Inferior parietal cortex (tissue), 1 donor: ENCODE measurements around the gene SLC12A2.
A peak's percentile ranks its signal among the peaks of the same experiment; 100 is the strongest.

Source experiments
- DNase-seq: peaks from one replicate; pipeline ENCODE4 v3.0.0-alpha.2; 2016; ENCODE audit errors: extremely low spot score

SLC12A2 gene

DNA sequence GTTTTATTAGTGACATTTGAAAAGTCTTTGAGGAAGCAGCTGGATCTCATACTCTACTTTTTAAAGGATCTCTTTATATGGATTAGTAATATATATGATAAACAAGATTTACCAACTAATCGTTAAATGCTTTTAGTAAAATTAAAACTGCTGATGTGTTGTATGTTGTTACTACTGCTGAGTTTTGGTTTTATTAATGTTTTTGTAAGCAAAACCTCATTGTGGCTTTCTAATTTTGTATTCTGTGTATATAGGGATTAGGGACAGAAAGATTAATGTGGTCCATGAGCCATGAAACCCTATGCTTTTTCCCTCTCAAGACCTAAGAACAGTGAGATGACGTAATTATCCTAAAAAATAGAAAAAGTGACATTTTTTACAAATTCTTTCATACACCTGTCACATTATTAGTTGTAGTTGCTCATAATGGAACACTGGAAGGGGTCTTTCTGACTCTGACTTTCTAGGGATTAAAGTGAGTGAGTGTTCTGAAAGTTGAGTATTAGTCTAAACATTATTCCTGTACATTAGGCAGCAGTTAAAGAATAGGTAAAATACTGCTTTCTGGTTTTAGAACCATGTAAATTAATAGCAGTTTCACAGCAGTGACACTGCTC, 85.9 kb downstream of the SLC12A2 start:
- no peak for DNase-seq

DNA sequence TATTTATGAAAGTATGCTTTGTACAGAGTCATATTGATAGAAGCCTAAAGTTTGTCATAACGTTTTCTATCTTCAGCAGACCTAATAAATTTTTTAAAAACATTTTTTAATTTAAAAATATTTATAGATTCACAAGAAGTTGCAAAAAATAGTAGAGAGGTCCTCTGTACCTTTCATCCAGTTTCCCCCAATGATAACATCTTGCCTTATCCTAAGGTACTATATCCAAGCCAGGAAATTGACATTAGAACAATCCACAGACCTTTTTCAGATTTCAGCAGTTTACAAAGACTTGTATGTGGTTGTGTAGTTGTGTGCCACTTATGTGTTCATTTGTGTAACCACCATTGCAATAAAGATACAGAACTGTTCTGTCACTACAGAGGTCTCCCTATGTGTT, 88.5 kb downstream of the SLC12A2 start:
- no peak for DNase-seq

DNA sequence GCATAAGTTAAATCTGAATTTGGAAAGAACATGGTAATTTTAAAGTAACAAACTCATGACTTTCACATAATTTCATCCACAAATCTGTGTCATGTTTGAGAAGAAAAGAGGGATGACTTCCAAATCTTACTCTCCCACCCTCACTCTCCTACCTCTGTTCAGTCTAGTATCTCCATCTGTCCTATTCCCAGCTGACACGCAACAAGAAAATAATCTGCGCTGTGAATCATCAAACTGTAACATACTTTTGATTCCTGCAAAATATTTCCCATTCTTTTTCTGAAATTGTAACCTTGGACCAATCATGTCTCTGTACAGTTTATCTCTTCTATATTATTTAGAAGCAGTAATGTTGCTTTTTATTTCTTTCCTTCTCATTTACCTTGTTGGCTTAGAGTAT, 91.4 kb downstream of the SLC12A2 start:
- no peak for DNase-seq

DNA sequence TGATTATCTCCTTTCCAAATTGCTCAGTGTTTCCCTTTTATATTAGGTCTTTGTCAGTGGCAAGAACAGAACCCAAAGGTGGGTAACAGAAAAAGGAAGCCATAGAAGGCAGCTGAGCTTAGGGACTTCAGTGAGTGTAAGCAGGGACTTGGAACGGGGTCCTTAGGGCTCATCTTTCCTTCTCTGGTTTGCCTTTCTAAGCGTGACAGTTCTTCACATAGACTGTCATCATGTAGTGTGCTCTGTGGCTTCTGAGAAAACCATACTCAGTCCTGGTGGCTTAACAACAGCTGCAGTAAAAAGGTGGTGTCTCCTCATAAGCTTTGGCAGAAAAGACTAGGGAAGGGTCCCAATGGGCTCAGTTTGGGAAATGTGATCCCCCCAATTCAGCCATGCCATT, 108.8 kb downstream of the SLC12A2 start:
- no peak for DNase-seq

DNA sequence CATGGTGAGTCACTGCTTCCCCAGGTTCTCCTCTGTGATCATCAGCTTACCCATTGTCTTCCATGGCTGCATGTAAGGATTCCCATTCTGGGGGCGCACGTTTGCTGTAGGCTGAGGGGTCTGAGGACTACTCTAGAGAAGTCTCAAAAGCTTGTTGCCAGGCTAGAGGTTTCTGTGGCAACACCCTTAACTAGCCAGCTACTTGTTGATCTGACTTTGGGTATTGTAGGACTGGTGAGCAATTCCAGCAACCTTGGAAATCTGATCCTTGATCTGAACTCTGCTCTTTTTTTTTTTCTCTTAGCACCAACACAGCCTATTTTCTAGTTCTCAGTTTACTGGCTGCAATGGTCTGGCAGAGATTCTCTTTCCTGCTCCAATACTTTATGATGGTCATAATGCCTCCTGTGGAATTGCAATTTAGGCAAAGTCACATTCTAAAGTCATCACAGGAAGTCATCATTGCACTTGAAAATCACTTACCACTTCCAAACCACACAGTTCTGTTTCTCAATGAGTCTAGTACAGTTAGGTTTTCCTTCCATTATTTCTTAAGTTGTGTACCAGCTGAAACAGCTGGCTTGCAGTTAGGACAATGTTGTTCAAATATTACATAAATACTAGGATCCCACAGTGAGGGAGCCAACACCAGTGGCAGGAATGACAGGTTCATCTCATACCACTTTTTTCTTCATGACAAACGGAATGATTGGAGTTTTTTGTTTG, 110.3 kb downstream of the SLC12A2 start:
- DNase-seq = no peak

DNA sequence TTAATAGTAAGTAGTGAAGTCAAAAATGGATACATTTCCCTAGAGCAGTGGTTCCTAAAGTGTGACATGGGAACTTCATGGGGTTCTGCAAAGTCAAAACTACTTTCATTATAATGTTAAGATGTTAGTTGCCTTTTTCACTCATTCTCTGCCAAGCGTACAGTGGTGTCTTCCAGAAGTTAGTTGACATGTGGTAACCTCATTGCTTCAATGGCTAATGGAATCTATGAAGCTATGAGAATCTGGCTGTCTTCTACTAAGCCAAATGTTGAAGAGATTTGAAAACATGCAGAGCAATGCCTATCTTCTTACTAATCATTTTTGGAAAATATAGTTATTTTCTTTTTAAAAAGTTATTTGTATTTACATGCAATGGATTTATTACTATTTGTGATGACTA, 111.8 kb downstream of the SLC12A2 start:
- no peak for DNase-seq

DNA sequence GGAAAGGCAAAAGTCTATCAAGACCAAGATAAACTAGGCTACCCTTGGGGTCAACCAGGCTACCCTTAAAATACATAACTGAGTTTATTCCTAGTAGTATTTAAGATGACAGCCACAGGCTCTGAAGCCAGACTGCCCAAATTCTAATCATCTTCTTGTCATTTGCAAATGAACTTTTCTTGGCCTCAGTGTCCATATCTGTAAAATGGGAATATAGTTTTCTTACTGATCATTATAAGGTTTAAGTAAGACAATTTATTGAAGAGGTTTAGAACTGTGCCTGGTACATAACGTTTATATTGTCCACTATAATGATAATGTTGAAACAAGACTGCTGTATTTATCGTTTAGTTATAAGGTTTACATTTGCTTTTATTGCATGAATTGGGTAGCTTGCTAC, 112.5 kb downstream of the SLC12A2 start:
- no peak for DNase-seq

DNA sequence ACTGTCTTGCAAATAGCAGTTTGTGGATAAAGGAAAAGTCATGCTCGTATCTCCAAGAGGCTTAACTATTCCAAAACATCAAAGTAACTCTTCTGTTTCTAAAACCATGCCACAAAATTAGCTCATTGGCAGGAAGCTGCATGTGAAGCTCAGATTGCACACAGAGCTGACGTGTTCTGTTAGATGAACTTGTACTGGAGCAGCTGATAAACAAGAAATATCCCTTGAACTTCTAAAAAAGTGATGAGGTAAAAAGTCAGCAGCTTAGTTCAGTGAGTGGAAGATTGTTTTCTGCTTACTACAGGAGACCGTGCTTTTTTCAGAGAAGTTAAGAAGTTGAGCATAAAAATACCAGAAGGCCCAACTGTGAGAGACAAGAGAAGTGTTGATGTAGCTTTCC, 113.2 kb downstream of the SLC12A2 start:
- DNase-seq = no peak

DNA sequence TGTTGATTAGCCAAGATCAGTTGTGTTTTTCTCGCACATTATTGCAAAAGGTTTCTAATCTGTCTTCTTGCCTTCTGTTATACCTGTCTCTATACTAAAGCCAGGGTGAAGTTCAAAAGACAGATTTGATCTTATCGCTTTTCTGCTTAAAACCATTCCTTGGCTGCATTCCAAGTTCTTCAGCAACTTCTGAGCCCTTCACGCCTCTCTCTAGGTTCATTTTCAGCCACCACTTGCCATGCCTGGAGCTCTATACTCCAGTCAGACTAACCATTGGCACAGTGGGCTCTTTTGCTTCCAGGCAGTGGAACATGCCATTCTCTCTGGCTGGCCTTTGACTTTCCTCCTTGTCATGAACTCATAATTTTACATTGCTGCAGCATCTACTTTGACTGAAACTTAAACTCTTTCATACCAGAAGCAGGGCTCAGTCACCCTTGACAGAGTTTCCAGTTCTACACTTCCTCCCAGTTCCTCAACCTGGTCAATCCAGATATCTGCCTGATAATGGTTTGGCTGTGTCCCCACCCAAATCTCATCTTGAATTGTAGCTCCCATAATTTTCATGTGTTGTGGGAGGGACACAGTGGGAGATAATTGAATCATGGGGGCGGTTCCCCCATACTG, 114.4 kb downstream of the SLC12A2 start:
- DNase-seq = no peak

DNA sequence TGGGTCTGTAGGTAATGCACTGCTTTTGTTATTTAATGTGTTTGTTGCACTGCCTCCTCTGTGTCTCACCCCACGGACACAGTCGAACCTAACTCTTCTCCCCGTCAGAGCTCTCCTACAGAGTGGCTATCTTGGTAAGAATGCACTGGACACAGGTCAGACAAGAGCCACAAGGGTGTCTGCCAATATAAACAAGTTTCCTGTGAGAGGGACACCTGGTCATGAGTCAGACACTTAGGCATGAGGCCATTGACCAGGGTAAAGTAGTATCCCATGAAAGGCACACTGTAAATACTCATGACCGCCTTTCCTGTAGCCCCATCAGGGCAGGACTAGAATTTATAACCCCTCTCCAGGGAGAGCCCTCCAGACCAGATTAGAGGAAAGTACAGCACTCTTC, 115.5 kb downstream of the SLC12A2 start:
- no peak for DNase-seq

DNA sequence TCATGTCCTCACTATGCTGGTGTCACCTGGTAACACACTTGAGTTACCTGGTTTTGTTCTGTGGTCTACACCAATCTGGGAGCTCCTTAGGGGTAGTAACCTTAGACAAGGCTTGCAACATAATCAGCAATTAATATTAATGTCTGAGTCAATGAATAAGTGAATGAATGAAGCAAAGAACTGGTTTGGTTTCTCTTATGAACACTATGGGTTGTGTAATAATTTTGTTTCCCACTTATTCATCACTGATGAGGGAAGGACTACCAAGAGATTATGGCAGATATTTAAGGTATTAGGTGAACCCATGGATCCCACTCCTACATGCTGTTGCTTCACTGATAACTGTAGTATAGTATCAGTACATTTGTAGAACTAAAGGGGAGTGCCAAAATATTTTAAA, 116.0 kb downstream of the SLC12A2 start:
- DNase-seq = no peak

DNA sequence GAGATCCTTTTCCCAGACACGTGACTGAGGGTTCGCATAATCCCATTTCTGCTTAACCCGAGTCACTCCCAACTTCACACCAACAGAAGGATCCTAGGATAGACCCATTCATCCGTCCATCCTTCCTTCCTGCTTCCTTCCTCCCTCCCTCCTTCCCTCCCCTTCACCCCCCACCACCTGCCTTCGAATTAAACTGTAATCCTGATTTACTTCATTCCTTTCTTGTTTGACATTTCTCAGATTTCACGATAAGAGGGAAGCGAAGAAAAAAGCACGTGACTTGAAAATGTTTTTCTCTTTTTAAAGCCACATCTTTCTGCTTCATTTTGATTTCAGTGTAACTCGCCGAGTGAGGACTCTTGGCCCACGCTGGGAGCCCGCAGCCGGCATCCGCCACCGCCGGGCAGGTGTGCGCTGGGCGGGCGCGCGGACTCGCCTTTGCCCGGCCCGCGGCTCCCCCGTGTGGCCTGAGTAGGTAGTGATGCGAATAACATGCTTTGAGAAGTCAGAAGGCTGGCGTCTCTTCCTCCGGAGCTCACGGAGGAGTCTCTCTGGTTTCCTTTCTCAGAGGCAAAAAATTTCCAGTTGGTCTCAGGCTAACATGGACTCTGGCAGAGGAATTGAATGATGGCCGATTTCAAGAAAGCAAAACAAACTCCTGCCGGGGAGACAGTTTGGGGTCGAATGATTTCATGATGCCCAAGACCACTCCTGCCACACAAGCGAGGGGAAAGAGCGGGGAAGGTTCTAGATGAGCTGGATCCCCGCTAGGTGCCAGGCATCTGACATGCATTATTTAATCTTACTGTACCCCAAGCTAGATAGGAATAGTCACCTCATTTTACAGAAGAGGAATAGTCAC, 117.7 kb downstream of the SLC12A2 start:
- DNase-seq = peak; percentile 88

DNA sequence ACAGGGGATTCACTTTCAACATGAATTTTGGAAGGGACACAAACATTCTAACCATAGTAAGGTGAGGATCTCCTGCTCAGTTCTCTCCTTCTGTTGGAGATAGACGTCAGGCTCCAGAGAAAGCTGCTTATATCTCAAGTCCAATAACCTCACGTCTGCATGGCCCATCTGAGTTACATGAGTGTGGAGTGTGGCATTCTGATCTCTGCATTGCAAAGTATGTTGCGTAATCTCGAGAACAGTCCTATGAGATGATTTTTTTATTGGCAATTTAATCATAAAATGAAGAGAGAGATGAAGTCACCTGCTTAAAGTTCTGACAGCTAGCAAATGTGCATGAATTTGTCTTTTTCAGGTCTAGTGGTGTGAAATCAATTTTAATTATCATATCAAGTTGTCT, 118.8 kb downstream of the SLC12A2 start:
- no peak for DNase-seq

DNA sequence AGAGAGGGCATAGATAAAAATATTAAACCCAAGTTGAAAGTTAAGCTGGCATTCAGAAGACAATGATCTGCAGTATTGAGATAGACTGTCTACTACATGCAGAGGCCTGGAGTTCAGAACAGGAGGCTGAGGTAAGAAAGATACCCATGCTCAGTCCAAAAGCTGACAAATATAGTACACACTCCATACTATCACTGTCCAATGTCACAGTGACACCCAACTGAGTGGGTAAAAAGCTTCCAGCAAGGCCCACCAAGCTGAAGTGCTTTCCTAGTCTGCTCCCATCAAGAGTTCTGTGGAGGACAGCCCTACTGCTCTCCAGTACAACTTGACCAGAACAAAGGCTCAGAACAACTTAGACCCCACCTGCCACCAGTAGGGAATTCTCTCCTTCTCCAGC, 124.9 kb downstream of the SLC12A2 start:
- DNase-seq = no peak

DNA sequence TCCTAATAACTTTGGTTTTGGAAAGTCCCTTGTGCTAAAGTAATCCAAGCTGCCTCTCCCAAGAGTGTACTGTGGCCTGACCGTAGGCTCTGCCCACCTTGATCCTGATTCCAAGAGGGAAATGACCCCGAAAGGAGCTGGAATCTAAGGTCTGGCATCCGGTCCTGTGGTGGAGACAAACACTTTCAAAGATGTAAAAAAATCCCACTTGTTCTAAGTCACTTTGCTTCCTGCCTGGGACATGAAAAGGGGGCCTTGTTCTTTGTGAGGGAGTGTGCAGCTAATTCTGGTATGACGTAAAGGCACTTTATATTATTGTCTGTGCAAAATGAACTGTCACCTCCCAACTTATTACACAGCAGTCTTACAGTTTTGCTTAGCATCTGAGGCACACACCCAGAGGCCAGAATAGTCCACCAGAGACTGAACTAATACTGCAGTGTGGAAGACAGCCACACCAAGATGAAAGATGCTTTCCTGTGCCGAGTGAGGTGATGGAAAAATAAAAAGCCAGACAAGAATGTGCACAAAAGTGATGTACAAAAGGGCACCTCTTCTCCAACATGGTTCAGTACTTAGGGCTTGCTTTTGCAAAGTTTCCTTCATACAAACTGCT, 128.7 kb downstream of the SLC12A2 start:
- no peak for DNase-seq

DNA sequence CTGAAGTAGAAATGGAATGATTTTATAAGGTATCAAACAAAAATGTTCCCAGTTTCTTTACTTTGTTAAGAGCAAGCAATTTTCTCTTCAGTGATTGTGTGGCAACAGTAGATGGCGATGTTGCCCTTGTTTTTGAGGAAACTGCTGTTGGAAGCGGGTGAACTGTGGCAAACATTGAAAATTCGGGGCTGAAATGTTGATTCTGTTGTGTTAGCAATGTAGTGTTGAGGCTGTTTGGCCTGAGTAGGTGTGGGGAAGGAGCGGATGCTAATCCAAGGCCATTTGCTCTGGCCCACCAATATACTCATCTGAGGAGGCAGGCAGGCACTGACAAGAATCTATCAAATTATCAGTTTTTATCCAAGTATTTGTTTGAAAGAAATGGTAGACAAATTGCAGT, 129.8 kb downstream of the SLC12A2 start:
- DNase-seq = peak; percentile 85

DNA sequence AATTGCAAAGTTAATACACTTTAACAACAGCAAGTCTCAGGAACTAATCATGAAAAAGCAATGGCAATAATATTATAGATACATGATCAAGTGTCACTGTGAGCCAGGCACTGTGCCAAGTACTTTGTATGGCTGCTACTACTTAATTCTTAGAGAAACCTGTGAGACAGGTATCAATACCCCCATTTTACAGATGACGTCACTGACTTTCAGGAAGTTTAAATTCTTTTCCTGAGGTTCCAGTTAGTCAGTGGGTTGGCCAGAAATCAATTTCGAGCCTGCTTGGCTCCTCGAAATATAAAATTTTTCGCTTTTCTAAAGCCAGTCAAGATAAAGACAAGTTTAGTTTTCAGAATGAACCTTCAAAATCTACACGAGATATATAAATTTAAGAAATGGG, 130.3 kb downstream of the SLC12A2 start:
- no peak for DNase-seq

DNA sequence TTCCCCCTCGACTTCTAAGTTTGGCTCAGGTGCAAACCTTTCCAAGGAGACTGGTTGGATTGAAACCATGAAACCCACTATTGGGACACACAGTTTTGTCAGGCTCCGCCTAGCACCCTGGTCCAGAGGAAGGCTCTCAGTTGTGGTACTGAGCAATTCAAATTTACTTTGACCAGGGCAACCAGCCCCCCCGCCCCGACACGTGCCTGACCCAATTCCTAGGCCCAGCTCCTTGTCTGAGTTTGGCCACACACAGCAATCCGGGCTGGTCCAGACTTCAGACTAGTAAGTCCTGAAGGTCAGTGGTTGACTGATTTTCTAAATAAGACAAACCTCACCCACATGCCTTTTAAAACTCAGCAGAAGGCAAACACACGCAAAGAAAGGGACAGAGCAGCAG, 132.7 kb downstream of the SLC12A2 start:
- DNase-seq = no peak

DNA sequence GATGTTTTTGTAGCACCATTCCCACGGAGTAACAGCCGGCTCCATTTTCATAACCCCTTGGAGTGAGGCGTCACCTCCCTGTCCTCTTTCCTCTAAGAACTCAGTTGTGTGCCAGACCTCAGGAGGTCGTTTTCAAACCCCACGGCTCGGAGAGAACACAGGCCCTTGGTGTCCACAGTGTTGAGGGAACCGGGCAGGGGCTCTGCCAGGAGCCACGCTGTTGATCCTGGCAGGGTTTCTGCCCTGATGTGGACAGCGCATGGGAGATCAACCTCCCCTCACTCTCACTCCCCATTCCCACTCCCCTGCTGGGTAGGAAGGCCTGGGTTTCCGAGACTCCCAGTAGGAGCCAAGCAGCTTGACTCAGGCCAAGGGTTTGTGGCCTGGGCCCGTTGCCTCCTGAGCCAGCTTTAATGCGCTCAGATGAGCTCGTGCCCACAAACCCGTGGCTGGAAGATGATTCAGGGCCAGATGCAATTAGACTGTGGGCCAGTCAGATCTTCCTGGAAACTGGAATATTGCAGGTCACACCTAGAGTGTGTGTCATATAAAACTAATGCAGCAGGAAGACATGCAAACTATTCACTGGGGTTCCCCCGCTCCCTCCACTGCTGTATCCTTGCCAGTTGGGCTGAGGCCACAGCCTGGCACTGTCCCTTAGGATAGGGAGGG, 133.4 kb downstream of the SLC12A2 start:
- no peak for DNase-seq

DNA sequence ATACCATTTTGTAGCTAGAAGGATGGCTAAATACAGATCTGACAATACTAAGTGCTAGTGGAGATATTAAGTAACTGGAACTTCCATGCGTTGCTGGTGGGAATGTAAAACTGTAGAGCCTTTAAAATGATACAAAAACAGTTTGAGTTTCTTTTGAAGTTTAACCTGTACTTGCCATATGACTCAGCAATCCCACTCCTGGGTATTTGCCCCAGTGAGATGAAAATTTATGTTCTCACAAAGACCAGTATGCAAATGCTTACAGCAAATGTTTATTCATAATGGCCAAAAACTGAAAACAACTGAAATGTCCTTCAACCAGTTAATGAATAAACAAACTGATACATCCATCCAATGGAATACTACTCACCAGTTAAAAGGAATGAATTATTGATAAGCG, 137.3 kb downstream of the SLC12A2 start:
- no peak for DNase-seq

DNA sequence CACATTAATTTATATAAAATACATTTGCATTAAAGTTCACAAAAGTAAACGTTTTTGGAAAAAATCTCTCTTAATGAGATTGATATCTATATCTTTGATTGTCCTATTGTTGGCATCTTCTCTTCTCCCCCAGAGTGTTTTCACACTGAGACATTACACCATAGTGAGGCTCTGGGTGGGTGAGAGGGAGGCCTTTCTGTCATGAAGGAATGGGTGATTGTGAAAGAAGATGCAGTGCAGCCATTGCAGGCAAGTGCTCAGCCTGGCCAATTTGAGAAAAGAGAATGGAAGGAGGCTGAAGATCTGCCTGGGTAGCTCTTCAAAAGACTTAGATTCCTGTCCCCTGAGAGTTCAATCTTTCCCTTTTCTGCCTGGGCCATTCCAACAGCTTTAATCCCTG, 140.8 kb downstream of the SLC12A2 start:
- no peak for DNase-seq
